ENCODE measurements around the gene FRYL.
"Not testable (repeated sequence)": the region's sequence is repeated elsewhere in the genome, so short reads cannot be mapped to it uniquely, and the experiment has no call there.

The FRYL gene

GRCh38 chr4:48709901-48710300 lies 70.2 kb downstream of the FRYL start:
- peaks cover 3% of the 10 kb centered on the region for H3K4me1 Mint-ChIP-seq (ENCODE audit: low read depth)
- peaks cover 8% of the 10 kb centered on the region for H3K9me3 Mint-ChIP-seq
- peaks cover 21% of the 10 kb centered on the region for H3K36me3 Mint-ChIP-seq (ENCODE audit: low read depth)
- no peaks in the 10 kb centered on the region for H3K27me3 Mint-ChIP-seq (ENCODE audit: low read depth)
- no peak overlapping the region for H3K4me3 Mint-ChIP-seq
- H3K27ac Mint-ChIP-seq: no peak overlapping the region

GRCh38 chr4:48708610-48709009 lies 71.5 kb downstream of the FRYL start:
- Mint-ChIP-seq H3K4me1 (ENCODE audit: low read depth) (peaks cover 3% of the 10 kb centered on the region), H3K9me3 (peaks cover 5% of the 10 kb centered on the region), H3K4me3 (no peak overlapping the region), H3K27me3 (ENCODE audit: low read depth) (no peaks in the 10 kb centered on the region), H3K36me3 (ENCODE audit: low read depth) (peaks cover 21% of the 10 kb centered on the region), H3K27ac (no peak overlapping the region)

GRCh38 chr4:48706736-48707135 lies 73.3 kb downstream of the FRYL start:
- no peak overlapping the region for H3K27ac Mint-ChIP-seq
- peaks cover 21% of the 10 kb centered on the region for H3K36me3 Mint-ChIP-seq (ENCODE audit: low read depth)
- no peak overlapping the region for H3K4me3 Mint-ChIP-seq
- H3K27me3 Mint-ChIP-seq (ENCODE audit: low read depth): no peaks in the 10 kb centered on the region
- peaks cover 2% of the 10 kb centered on the region for H3K4me1 Mint-ChIP-seq (ENCODE audit: low read depth)
- no peaks in the 10 kb centered on the region for H3K9me3 Mint-ChIP-seq

GRCh38 chr4:48705609-48706008 lies 74.5 kb downstream of the FRYL start:
- Mint-ChIP-seq H3K36me3 (ENCODE audit: low read depth) (peaks cover 18% of the 10 kb centered on the region), H3K4me3 (no peak overlapping the region), H3K27ac (no peak overlapping the region), H3K4me1 (ENCODE audit: low read depth) (peaks cover 2% of the 10 kb centered on the region), H3K27me3 (ENCODE audit: low read depth) (no peaks in the 10 kb centered on the region), H3K9me3 (no peaks in the 10 kb centered on the region)

GRCh38 chr4:48704091-48704802 lies 75.8 kb downstream of the FRYL start:
- H3K27me3 Mint-ChIP-seq (ENCODE audit: low read depth): no peaks in the 10 kb centered on the region
- H3K4me1 Mint-ChIP-seq (ENCODE audit: low read depth): peaks cover 5% of the 10 kb centered on the region
- H3K27ac Mint-ChIP-seq: no peak overlapping the region
- peaks cover 10% of the 10 kb centered on the region for H3K36me3 Mint-ChIP-seq (ENCODE audit: low read depth)
- H3K4me3 Mint-ChIP-seq: no peak overlapping the region
- no peaks in the 10 kb centered on the region for H3K9me3 Mint-ChIP-seq

GRCh38 chr4:48699475-48699874 lies 80.6 kb downstream of the FRYL start:
- no peak overlapping the region for H3K27ac Mint-ChIP-seq
- H3K4me3 Mint-ChIP-seq: no peak overlapping the region
- H3K36me3 Mint-ChIP-seq (ENCODE audit: low read depth): peaks cover 10% of the 10 kb centered on the region
- H3K4me1 Mint-ChIP-seq (ENCODE audit: low read depth): peaks cover 15% of the 10 kb centered on the region
- H3K9me3 Mint-ChIP-seq: no peaks in the 10 kb centered on the region
- H3K27me3 Mint-ChIP-seq (ENCODE audit: low read depth): no peaks in the 10 kb centered on the region

GRCh38 chr4:48698029-48698971 lies 81.8 kb downstream of the FRYL start:
- Mint-ChIP-seq H3K4me3 (no peak overlapping the region), H3K36me3 (ENCODE audit: low read depth) (peaks cover 10% of the 10 kb centered on the region), H3K9me3 (no peaks in the 10 kb centered on the region), H3K4me1 (ENCODE audit: low read depth) (peaks cover 18% of the 10 kb centered on the region), H3K27ac (no peak overlapping the region), H3K27me3 (ENCODE audit: low read depth) (no peaks in the 10 kb centered on the region)

GRCh38 chr4:48697516-48697915 lies 82.6 kb downstream of the FRYL start:
- not testable (repeated sequence) for H3K4me3 Mint-ChIP-seq; H3K36me3 Mint-ChIP-seq (ENCODE audit: low read depth); H3K9me3 Mint-ChIP-seq; H3K27ac Mint-ChIP-seq; H3K27me3 Mint-ChIP-seq (ENCODE audit: low read depth)
- H3K4me1 Mint-ChIP-seq (ENCODE audit: low read depth): peaks cover 17% of the 10 kb centered on the region

- no peak overlapping the region for H3K27ac Mint-ChIP-seq
- peaks cover 17% of the 10 kb centered on the region for H3K4me1 Mint-ChIP-seq (ENCODE audit: low read depth)
Measured at GRCh38 chr4:48694824-48695223, 85.3 kb downstream of the FRYL start.

GRCh38 chr4:48693856-48694574 lies 86.1 kb downstream of the FRYL start:
- Mint-ChIP-seq H3K27me3 (ENCODE audit: low read depth) (no peaks in the 10 kb centered on the region), H3K4me1 (ENCODE audit: low read depth) (peaks cover 13% of the 10 kb centered on the region), H3K9me3 (no peaks in the 10 kb centered on the region), H3K27ac (no peak overlapping the region), H3K4me3 (no peak overlapping the region), H3K36me3 (ENCODE audit: low read depth) (peaks cover 9% of the 10 kb centered on the region)

More at GRCh38 chr4:48694824-48695223, 85.3 kb downstream of the FRYL start:
- Mint-ChIP-seq H3K9me3 (no peaks in the 10 kb centered on the region), H3K4me3 (no peak overlapping the region), H3K36me3 (ENCODE audit: low read depth) (peaks cover 9% of the 10 kb centered on the region), H3K27me3 (ENCODE audit: low read depth) (no peaks in the 10 kb centered on the region)

GRCh38 chr4:48692897-48693296 lies 87.2 kb downstream of the FRYL start:
- no peaks in the 10 kb centered on the region for H3K9me3 Mint-ChIP-seq
- no peak overlapping the region for H3K27ac Mint-ChIP-seq
- peaks cover 6% of the 10 kb centered on the region for H3K36me3 Mint-ChIP-seq (ENCODE audit: low read depth)
- no peak overlapping the region for H3K4me3 Mint-ChIP-seq
- H3K27me3 Mint-ChIP-seq (ENCODE audit: low read depth): no peaks in the 10 kb centered on the region
- peaks cover 7% of the 10 kb centered on the region for H3K4me1 Mint-ChIP-seq (ENCODE audit: low read depth)

GRCh38 chr4:48692044-48692443 lies 88.0 kb downstream of the FRYL start:
- H3K27ac Mint-ChIP-seq: no peak overlapping the region
- no peaks in the 10 kb centered on the region for H3K9me3 Mint-ChIP-seq
- peaks cover 2% of the 10 kb centered on the region for H3K36me3 Mint-ChIP-seq (ENCODE audit: low read depth)
- H3K27me3 Mint-ChIP-seq (ENCODE audit: low read depth): no peaks in the 10 kb centered on the region
- H3K4me3 Mint-ChIP-seq: no peak overlapping the region
- H3K4me1 Mint-ChIP-seq (ENCODE audit: low read depth): peaks cover 7% of the 10 kb centered on the region

GRCh38 chr4:48688953-48689352 lies 91.1 kb downstream of the FRYL start:
- no peaks in the 10 kb centered on the region for H3K36me3 Mint-ChIP-seq (ENCODE audit: low read depth)
- no peak overlapping the region for H3K27ac Mint-ChIP-seq
- H3K27me3 Mint-ChIP-seq (ENCODE audit: low read depth): no peaks in the 10 kb centered on the region
- peaks cover 10% of the 10 kb centered on the region for H3K4me1 Mint-ChIP-seq (ENCODE audit: low read depth)
- H3K9me3 Mint-ChIP-seq: no peaks in the 10 kb centered on the region
- H3K4me3 Mint-ChIP-seq: no peak overlapping the region

- no peaks in the 10 kb centered on the region for H3K9me3 Mint-ChIP-seq
- no peak overlapping the region for H3K27ac Mint-ChIP-seq
- no peak overlapping the region for H3K4me3 Mint-ChIP-seq
- peaks cover 4% of the 10 kb centered on the region for H3K36me3 Mint-ChIP-seq (ENCODE audit: low read depth)
- H3K4me1 Mint-ChIP-seq (ENCODE audit: low read depth): peaks cover 9% of the 10 kb centered on the region
- no peaks in the 10 kb centered on the region for H3K27me3 Mint-ChIP-seq (ENCODE audit: low read depth)
Measured at GRCh38 chr4:48687313-48688051, 92.6 kb downstream of the FRYL start.
